GM21619 (cell line): ENCODE results near the gene VEPH1.

Experiments
- ATAC-seq: cut with Tn5 transposase; IDR thresholded peaks from one replicate; pipeline ENCODE4 v1.9.1; 2021; ENCODE audit not compliant: unreplicated experiment

Gene VEPH1

GRCh38 chr3:157232141-157232540 lies 271.1 kb downstream of the VEPH1 start:
- no peak for ATAC-seq

DNA sequence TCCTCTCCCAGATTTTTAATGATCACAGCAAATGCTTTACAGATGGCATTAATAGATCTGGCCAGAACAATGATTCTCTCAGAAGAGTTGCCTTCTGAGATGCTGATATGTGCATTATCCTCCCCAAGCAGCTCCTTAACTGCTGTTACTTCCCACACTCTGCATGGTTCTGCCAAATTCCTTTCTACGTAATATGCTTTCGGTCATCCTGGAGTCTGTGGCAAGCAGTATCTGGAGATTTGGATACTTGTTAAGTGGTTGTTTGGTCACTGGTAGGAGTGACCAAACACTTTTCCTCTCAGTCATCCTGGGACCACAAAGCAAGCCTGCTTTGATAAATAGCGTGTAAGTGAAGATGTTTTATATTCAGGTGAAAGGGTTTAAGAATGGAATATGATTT lies 272.1 kb downstream of the VEPH1 start:
- ATAC-seq = no peak

- ATAC-seq = peak; percentile 70
Observed at GRCh38 chr3:157226173-157226847, 276.9 kb downstream of the VEPH1 start.

DNA sequence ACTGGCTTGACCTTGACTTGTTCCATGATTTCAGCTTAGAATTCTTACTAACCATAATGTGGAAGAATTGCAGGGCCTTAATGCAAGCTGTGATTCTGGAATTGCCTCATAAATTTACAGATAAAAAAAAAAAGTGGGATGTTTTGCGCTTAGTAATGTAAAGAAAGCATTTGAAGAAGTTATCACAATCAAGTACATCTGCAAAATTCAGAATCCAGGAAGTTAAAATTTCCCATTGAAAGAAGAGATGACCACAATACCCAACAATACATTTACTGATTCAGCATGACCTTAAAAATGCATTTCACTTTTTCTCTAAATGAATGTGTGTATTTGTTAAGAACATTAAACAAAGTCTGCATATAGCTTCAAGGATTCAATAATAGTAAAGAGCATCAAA lies 278.2 kb downstream of the VEPH1 start:
- no peak for ATAC-seq

DNA sequence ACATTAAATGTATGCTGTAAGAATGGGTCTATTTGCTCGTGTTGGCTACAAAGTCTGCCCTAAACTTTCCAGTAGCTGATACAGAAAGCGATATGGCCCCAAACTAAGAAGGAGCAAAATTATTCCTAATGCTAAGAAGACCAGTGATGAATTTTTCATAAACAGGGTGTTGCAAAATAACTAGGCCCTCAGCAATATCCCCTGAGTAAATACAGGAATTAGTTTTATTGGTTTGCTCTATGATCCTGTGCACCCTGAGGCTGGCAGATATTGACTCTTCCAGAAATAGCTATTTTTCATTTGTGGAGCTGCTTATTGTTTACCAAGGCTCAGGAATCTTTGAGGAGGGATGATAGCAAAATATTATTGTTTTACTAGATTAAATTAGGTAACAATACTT lies 282.3 kb downstream of the VEPH1 start:
- ATAC-seq = no peak

GRCh38 chr3:157220211-157220610 lies 283.0 kb downstream of the VEPH1 start:
- ATAC-seq = no peak

DNA sequence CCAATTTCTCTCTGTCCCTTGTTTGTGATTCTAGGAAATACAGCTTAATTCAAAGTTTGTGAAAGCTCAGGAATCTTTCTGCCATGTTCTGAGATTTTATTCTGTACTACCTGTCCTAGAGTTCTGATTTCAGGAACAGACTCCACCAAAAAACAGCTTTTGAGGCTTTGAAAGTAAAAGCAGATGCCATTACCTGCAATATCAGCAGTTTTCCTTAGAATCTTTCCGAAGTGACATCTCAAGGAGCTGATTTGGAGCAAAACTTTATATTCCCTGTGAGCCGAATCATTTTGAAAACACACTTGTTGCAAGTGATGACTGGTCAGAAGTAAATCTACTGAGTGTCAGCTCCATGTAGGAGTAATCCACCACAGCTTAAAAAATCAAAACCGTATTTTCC lies 284.0 kb downstream of the VEPH1 start:
- ATAC-seq = no peak
